HepG2 (cell line): ENCODE measurements around the gene MYOZ3. TPM values are rescaled to one million over a fixed set of nuclear protein-coding genes. Genes with fewer than 3 reads are reported as not detected.
A peak's percentile ranks its signal among the peaks of the same experiment; 100 is the strongest.

Experiments
- BCL6 ChIP-seq: IDR thresholded peaks from 2 replicates; pipeline ENCODE4 v1.6.1; 2016; ENCODE audit warnings: missing genetic modification reagents, missing compliant biosample characterization
- ESRRA ChIP-seq: sonication (generic); formaldehyde crosslinking; IDR thresholded peaks from 2 replicates; pipeline ENCODE4 v1.5.1; 2020; ENCODE audit warnings: mild to moderate bottlenecking, low read depth, missing genetic modification reagents
- HOXD1 ChIP-seq: sonication (generic); formaldehyde crosslinking; IDR thresholded peaks from 2 replicates; pipeline ENCODE4 v1.5.0; 2020; ENCODE audit warnings: missing genetic modification reagents
- ISL2 ChIP-seq: sonication (generic); formaldehyde crosslinking; IDR thresholded peaks from 2 replicates; pipeline ENCODE4 v1.5.0; 2020; ENCODE audit warnings: missing genetic modification reagents
- MBNL3 ChIP-seq: fragments of 250-450 bp; sonication (Bioruptor Pico); conservative IDR thresholded peaks from 2 replicates; pipeline ENCODE4 v1.8.0; 2022; ENCODE audit warnings: mild to moderate bottlenecking, inconsistent platforms
- MEF2D ChIP-seq: sonication (generic); formaldehyde crosslinking; IDR thresholded peaks from 2 replicates; pipeline ENCODE4 v1.5.1; 2020; ENCODE audit warnings: mild to moderate bottlenecking, missing genetic modification reagents
- NAIF1 ChIP-seq: sonication (generic); formaldehyde crosslinking; IDR thresholded peaks from 2 replicates; pipeline ENCODE4 v1.5.0; 2020; ENCODE audit warnings: mild to moderate bottlenecking, missing genetic modification reagents, borderline replicate concordance
- NR2F6 ChIP-seq, 2 experiments: IDR thresholded peaks; 2 replicates each; pipeline ENCODE4 v1.6.1; 2016; ENCODE audit warnings: antibody characterized with exemption in 1 of 2, mild to moderate bottlenecking in 1 of 2
- NR3C1 ChIP-seq: sonication (generic); formaldehyde crosslinking; IDR thresholded peaks from 2 replicates; pipeline ENCODE4 v1.4.0; 2020; ENCODE audit warnings: missing genetic modification reagents
- RBM22 ChIP-seq: fragments of 200-400 bp; formaldehyde crosslinking; optimal IDR thresholded peaks from 2 replicates; pipeline ENCODE3; 2017; ENCODE audit warnings: mild to moderate bottlenecking, low read length, moderate library complexity
- REPIN1 ChIP-seq: sonication (generic); formaldehyde crosslinking; IDR thresholded peaks from 2 replicates; pipeline ENCODE4 v1.8.0; 2022; ENCODE audit warnings: missing genetic modification reagents, low read depth, mild to moderate bottlenecking, borderline replicate concordance
- REXO4 ChIP-seq: sonication (generic); formaldehyde crosslinking; IDR thresholded peaks from 2 replicates; pipeline ENCODE4 v1.8.0; 2022; ENCODE audit warnings: missing genetic modification reagents, mild to moderate bottlenecking, borderline replicate concordance
- RXRA ChIP-seq: sonication (generic); formaldehyde crosslinking; IDR thresholded peaks from 2 replicates; pipeline ENCODE4 v1.5.1; 2020; ENCODE audit warnings: missing genetic modification reagents
- SP1 ChIP-seq, 2 experiments: fragments of 450-650 bp in 1 of 2; sonication (generic) in 1 of 2; formaldehyde crosslinking in 1 of 2; IDR thresholded peaks; 2 replicates each; pipeline versions ENCODE4 v1.4.0 to v1.6.1; 2016 to 2020; ENCODE audit warnings: missing genetic modification reagents in 1 of 2
- ZBTB7A ChIP-seq: sonication (generic); formaldehyde crosslinking; IDR thresholded peaks from 2 replicates; pipeline ENCODE4 v1.8.0; 2022; ENCODE audit warnings: mild to moderate bottlenecking, missing genetic modification reagents
- ZFP91 ChIP-seq: sonication (generic); formaldehyde crosslinking; IDR thresholded peaks from 2 replicates; pipeline ENCODE4 v1.9.0; 2022; ENCODE audit warnings: missing genetic modification reagents, mild to moderate bottlenecking, borderline replicate concordance
- ZHX1 ChIP-seq: sonication (generic); formaldehyde crosslinking; IDR thresholded peaks from 2 replicates; pipeline ENCODE4 v1.8.1; 2022; ENCODE audit warnings: low read depth, mild to moderate bottlenecking, missing genetic modification reagents
- ZNF276 ChIP-seq: sonication (generic); formaldehyde crosslinking; IDR thresholded peaks from 2 replicates; pipeline ENCODE4 v1.4.0; 2020; ENCODE audit warnings: mild to moderate bottlenecking, low read depth, missing genetic modification reagents
- ZNF30 ChIP-seq: sonication (generic); formaldehyde crosslinking; IDR thresholded peaks from 2 replicates; pipeline ENCODE4 v1.5.0; 2020; ENCODE audit warnings: mild to moderate bottlenecking, missing genetic modification reagents
- ZNF530 ChIP-seq: sonication (generic); formaldehyde crosslinking; IDR thresholded peaks from 2 replicates; pipeline ENCODE4 v1.5.0; 2020; ENCODE audit warnings: low read depth, mild to moderate bottlenecking, missing genetic modification reagents
- ZNF614 ChIP-seq: IDR thresholded peaks from 2 replicates; pipeline ENCODE4 v1.6.1; 2018; ENCODE audit warnings: missing biosample characterization, missing genetic modification reagents, inconsistent platforms, borderline replicate concordance
- ZNF616 ChIP-seq: sonication (generic); formaldehyde crosslinking; IDR thresholded peaks from 2 replicates; pipeline ENCODE4 v1.5.0; 2020; ENCODE audit warnings: low read depth, mild to moderate bottlenecking, missing genetic modification reagents
- ZNF788 ChIP-seq: sonication (generic); formaldehyde crosslinking; IDR thresholded peaks from 2 replicates; pipeline ENCODE4 v1.5.0; 2020; ENCODE audit warnings: mild to moderate bottlenecking, missing genetic modification reagents, borderline replicate concordance
- polyA plus RNA-seq, 8 experiments: library from polyadenylated mRNA; depleted of rRNA in 3 of 8; stranded (reverse) in 7 of 8; unstranded in 1 of 8; fragments of >200 nt; fragmentation: Illumina TruSeq in 4 of 8; extraction: Trizol in 4 of 8; gene quantifications; 2 replicates each; pipeline versions ENCODE4 v1.2.1 to v1.2.3, GENCODE V29; 2011 to 2016; ENCODE audit warnings: low read depth in 4 of 8, missing spikeins in 1 of 8, mixed read lengths in 1 of 8; ENCODE audit not compliant: insufficient read depth in 1 of 8
- total RNA-seq, 5 experiments: library from RNA; depleted of rRNA; stranded (reverse); fragments of >200 nt; fragmentation: Illumina TruSeq; extraction: Trizol; gene quantifications; 2 replicates each; pipeline ENCODE4 v1.2.3, GENCODE V29; 2016; ENCODE audit warnings: low read depth in 1 of 5

The MYOZ3 gene
- total and polyA plus RNA-seq, 2 of the 13 experiments (the other 11 are each of a cell fraction or from before 2014, with no cell fraction given), result 0.05 TPM; not detected in 1

GRCh38 chr5:150616024-150616470 lies 45.0 kb upstream of the MYOZ3 start (continued):
- TF ChIP-seq NAIF1 (CRISPR knock-in tag), result no peak
- TF ChIP-seq MEF2D (CRISPR knock-in tag), result 0 out of 2 replicates have a peak, but pooled peaks have one; percentile 21
- TF ChIP-seq REPIN1, result peak; percentile 40; the same call in 1 of the 2 replicates
- peak; percentile 68; the same call in 1 of the 2 replicates for TF ChIP-seq ZNF788 (CRISPR knock-in tag)
- peak; percentile 87 for TF ChIP-seq BCL6 (CRISPR knock-in tag)
- TF ChIP-seq ZHX1 (CRISPR knock-in tag), result no peak
- no peak for TF ChIP-seq SP1 (IDR thresholded peaks at IDR 0.05)
- TF ChIP-seq SP1 (CRISPR knock-in tag; IDR thresholded peaks at IDR 0.05), result peak; percentile 51; the same call in 1 of the 2 replicates
- TF ChIP-seq ZNF614 (CRISPR knock-in tag), result peak; percentile 53; the same call in 1 of the 2 replicates
- TF ChIP-seq RBM22, result no peak
- peak; percentile 98 for TF ChIP-seq RXRA (CRISPR knock-in tag)
- TF ChIP-seq ZNF30 (CRISPR knock-in tag), result no peak
- TF ChIP-seq NR3C1 (CRISPR knock-in tag), result no peak
- no peak for TF ChIP-seq MBNL3 (CRISPR knock-in tag)
- no peak for TF ChIP-seq REXO4 (CRISPR knock-in tag)
- no peak for TF ChIP-seq ZNF616 (CRISPR knock-in tag)
- TF ChIP-seq ZNF530 (CRISPR knock-in tag), result no peak
- peak; percentile 41; the same call in 1 of the 2 replicates for TF ChIP-seq ZFP91 (CRISPR knock-in tag)
- TF ChIP-seq HOXD1, result no peak
- TF ChIP-seq ZNF276 (CRISPR knock-in tag), result 0 out of 2 replicates have a peak, but pooled peaks have one; percentile 72
- peak; percentile 31; the same call in 1 of the 2 replicates for TF ChIP-seq ISL2 (CRISPR knock-in tag)
- no peak for TF ChIP-seq ZBTB7A (CRISPR knock-in tag)
- TF ChIP-seq ESRRA (CRISPR knock-in tag), result 0 out of 2 replicates have a peak, but pooled peaks have one; percentile 44
- peak; percentile 97 for TF ChIP-seq NR2F6 (IDR thresholded peaks at IDR 0.05)
- TF ChIP-seq NR2F6 (CRISPR knock-in tag; IDR thresholded peaks at IDR 0.05), result peak; percentile 99
